GM19324 (cell line): ENCODE data around the gene KLHDC10.
"Not testable (repeated sequence)": the region's sequence is repeated elsewhere in the genome, so short reads cannot be mapped to it uniquely, and the experiment has no call there.

Experiments used
- ATAC-seq: cut with Tn5 transposase; IDR thresholded peaks from one replicate; pipeline ENCODE4 v1.9.1; 2021; ENCODE audit warnings: mild to moderate bottlenecking, moderate library complexity; ENCODE audit not compliant: unreplicated experiment, low FRiP score

The KLHDC10 gene

GRCh38 chr7:130069978-130070860, at the start of gene KLHDC10:
Gene KLHDC10, plus strand, starts transcription at chr7:130070534. Its CDS starts 110 bp downstream, at chr7:130070644.
- ATAC-seq: peak; percentile 97

GRCh38 chr7:130021105-130021834, 49.1 kb upstream of the KLHDC10 start:
- ATAC-seq: no peak

GRCh38 chr7:130022115-130022514, 48.2 kb upstream of the KLHDC10 start:
- no peak for ATAC-seq

DNA sequence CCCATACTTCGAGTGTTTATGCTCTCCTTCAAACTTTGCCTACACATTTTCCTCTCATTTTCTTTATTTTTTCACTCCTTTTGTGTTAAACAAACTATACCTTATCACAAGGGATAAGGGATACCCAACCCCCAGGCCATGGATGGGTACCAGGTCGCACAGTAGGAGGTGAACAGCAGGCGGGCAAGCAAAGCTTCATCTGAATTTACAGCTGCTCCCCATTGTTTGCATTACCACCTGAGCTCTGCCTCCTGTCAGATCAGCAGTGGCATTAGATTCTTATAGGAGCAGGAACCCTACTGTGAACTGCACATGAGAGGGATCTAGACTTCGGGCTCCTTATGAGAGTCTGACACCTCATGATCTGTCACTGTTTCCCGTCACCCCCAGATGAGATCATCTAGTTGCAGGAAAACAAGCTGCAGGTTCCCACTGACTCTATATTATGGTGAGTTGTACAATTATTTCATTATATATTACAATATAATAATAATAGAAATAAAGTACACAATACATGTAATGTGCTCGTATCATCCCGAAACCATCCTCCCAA, 47.6 kb upstream of the KLHDC10 start:
- ATAC-seq: no peak

DNA sequence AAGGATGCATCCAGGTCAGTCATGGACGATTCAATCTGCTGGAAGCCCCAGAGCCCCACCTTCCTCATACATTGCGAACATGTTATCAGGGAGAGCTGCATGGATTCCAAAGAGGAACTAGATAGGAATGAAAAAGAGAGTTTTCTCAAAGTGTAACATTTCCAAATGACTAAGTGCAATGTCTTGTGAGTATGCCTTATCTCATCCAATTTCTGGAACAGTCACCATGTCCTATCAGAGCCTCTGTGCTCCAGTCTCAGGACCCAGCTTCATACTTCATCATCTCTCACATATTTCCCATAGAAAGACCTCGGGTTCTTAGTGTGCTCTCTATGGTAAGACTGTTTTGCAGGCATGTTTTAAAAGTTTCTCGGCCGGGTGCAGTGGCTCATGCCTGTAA, 45.9 kb upstream of the KLHDC10 start:
- no peak for ATAC-seq

DNA sequence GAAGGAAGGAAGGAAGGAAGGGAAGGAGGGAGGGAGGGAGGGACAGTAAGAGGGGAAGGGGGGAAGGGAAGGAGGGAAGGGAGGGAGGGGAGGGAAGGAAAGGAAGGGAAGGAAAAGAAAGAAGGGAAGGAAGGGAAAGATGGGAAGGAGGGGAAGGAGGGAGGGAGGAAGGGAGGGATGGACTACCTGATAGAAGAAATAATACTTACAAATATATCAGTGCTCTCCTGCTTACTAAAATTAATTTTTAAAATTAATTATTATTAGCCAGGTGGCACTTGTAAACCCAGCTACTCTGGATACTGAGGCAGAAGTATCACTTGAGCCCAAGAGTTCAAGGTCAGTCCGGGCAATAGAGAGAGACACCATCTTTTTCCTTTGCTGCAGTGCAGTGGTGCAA, 37.6 kb upstream of the KLHDC10 start:
- no peak for ATAC-seq

- no peak for ATAC-seq
These were observed 32.6 kb upstream of the KLHDC10 start for GRCh38 chr7:130037703-130038102.

DNA sequence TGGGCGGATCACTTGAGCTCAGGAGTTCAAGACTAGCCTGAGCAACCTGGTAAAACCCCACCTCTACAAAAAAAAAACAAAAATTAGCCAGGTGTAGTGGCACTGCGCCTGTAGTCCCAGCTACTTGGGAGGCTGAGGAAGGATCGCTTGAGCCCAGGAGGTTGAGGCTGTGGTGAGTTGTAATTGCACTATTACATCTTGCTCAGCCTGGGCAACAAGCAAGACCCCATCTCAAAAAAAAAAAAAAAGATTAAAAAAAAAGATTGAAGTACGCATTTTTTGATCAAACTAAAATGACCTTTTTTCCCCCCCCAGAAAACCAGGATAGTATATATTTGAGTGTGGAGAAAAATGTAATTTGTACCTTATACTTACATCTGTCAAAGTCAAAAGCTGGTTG, 29.8 kb upstream of the KLHDC10 start:
- ATAC-seq: no peak

- no peak for ATAC-seq
These were observed 22.5 kb upstream of the KLHDC10 start for GRCh38 chr7:130047831-130048230.

DNA sequence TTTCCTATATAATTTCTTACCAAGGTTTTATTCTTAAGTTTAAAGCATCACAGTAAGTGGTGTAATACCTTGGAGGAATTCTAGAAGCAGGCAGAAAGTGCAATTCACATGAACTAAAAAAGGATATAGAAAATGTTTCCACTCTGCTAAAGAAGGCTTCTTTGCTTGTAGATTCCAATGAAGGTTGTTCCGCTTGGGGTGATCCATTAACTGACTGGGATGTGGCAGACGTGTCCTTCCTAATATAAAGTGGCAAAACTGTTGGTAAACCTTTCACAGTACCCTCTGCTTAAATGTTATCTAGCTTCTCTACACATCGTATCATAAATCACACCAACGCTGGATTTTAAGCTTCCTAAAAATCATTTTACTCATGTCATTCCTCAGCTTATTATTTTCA, 21.4 kb upstream of the KLHDC10 start:
- no peak for ATAC-seq

DNA sequence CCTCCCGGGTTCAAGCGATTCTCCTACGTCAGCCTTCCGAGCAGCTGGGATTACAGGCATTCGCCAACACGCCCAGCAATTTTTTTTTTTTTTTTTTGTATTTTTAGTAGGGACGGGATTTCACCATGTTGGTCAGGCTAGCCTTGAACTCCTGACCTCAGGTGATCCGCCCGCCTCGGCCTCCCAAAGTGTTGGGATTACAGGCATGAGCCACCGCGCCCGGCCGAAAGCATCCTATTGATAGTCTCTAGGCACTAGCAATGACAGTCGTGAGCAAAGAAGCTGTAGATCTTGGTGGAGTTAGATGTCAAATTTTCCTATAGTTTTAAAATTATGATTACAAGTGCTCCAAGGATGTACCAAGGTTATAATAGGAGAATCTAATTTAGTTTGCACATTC, 18.1 kb upstream of the KLHDC10 start:
- ATAC-seq: not testable (repeated sequence)

GRCh38 chr7:130055198-130055597, 15.1 kb upstream of the KLHDC10 start:
- not testable (repeated sequence) for ATAC-seq

GRCh38 chr7:130062246-130062645, 8.1 kb upstream of the KLHDC10 start:
- ATAC-seq: no peak

DNA sequence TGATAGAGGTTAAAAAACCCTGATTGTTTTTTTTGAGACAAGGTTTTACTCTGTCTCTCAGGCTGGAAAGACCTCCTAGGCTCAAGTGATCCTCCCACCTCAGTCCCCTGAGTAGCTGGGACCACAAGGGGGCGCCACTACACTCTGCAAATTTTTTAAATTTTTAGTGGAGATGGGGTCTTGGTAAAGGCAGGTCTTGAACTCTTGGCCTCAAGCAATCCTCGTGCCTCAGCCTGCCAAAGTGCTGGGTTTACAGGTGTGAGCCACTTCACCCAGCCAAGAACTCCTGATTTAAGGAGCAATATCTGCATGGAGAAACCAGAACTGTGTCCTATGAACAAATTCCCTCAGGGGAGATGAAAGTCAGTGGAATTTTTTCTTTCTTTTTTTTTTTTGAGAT, 7.3 kb upstream of the KLHDC10 start:
- no peak for ATAC-seq

GRCh38 chr7:130064580-130064926, 5.8 kb upstream of the KLHDC10 start:
- ATAC-seq: not testable (repeated sequence)

- ATAC-seq: no peak
These were observed 4.7 kb upstream of the KLHDC10 start for GRCh38 chr7:130065500-130066152.

DNA sequence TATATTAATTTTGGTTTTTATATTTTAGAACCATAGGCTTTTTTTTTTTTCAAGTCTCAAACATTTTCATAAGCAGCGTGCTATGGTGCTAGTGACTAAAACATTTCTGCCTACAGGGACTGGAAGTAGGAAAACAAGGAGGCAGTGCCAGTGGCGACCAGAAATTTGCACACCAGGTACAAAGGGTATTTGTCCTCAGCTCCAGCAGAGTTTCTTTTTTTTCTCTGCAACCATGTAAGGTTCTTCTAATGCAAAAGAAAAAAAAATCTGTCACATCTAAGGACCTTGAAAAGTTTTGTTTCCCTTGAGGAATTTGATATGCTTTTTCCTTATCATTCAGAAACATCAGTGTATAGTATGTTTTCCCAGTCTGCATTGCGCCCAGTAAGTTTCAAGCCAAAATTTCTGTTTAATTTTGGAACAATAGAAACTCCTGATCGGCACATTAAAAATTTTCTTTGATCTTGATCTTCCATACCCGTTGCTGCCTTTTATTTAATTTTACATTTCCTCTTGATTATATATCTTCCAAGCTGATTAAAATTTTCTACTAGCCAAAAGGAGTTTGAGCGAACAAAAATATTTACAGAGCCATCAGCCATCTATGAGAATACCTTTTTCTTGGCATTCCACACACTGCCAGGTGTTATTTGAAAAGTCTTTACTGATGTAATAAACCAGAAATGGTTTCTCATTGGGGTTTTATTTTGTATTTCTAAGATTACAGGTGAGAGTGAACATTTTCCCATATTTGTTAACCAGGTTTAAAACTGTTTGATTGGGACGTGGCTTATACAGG, 956 bp upstream of the KLHDC10 start:
- no peak for ATAC-seq

DNA sequence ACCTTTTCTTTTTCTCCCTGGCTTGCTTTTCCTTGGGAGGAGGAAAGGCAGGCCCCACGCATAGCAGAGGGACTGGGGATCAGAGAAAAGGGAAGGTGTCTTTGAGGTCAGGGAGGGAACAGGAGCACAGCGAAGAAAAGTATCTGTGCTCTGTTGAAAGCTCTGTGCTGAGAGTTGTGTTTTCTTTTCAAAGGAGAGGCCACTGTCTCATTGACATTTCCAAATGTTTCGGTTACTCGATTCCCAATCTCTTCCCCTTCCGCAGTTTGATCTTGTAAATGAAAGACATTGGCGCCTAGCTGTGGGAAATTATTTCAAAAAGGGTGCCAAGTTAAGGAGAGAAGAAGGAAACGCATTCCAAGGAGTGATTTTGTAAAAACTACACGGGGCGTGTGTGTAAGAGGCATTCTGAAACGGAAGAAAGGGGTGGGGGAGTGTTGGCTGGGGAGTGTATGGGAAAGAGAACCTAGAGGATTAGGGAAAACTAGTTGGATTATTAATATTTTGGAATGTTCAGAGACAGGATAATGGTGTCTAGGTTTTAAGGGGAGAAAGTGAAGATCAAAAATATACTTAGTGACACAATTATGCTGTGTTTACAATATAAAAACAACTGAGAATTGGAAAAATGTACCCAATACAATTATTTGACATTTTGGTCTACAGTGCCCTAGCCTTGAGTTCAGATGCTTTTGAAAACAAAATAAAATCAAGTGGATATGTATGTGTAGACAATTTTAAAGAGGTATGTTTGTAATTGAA, 708 bp downstream of the KLHDC10 start:
- peak; percentile 3 for ATAC-seq
